K562 (cell line): ENCODE measurements around the gene EGFL6. TPM values are rescaled to one million over a fixed set of nuclear protein-coding genes. Genes with fewer than 3 reads are reported as not detected.

Experiments used
- ARID1B ChIP-seq: fragments of 450-650 bp; IDR thresholded peaks from 2 replicates; pipeline ENCODE4 v1.6.1; 2016; ENCODE audit warnings: antibody characterized with exemption, mild to moderate bottlenecking, inconsistent platforms
- E2F3 ChIP-seq: fragments of 250-450 bp; sonication (Bioruptor Pico); IDR thresholded peaks from 2 replicates; pipeline ENCODE4 v1.4.0; 2020; ENCODE audit warnings: mild to moderate bottlenecking
- E4F1 ChIP-seq: fragments of 250-450 bp; sonication (Bioruptor Pico); IDR thresholded peaks from 2 replicates; pipeline ENCODE4 v1.5.0; 2021; ENCODE audit warnings: mild to moderate bottlenecking, borderline replicate concordance
- EGR1 ChIP-seq: fragments of 450-650 bp; conservative IDR thresholded peaks from 2 replicates; pipeline ENCODE4 v1.6.1; 2017; ENCODE audit warnings: mild to moderate bottlenecking
- ELF2 ChIP-seq: fragments of 250-450 bp; sonication (Bioruptor Pico); IDR thresholded peaks from 2 replicates; pipeline ENCODE4 v1.5.0; 2021; ENCODE audit warnings: mild to moderate bottlenecking
- ELK1 ChIP-seq: sonication (generic); formaldehyde crosslinking; IDR thresholded peaks from 2 replicates; pipeline ENCODE4 v1.8.1; 2022; ENCODE audit warnings: missing genetic modification reagents
- HDAC6 ChIP-seq: IDR thresholded peaks from 2 replicates; pipeline ENCODE4 v1.6.1; 2012; ENCODE audit warnings: low read depth, mild to moderate bottlenecking, control low read depth, inconsistent platforms, low read length, moderate library complexity
- MAX ChIP-seq: sonication (generic); formaldehyde crosslinking; IDR thresholded peaks from 2 replicates; pipeline ENCODE4 v1.9.0; 2022; ENCODE audit warnings: mild to moderate bottlenecking, missing genetic modification reagents
- NFYB ChIP-seq: IDR thresholded peaks from 2 replicates; pipeline ENCODE4 v1.6.1; 2011; ENCODE audit warnings: mild to moderate bottlenecking, moderate library complexity; ENCODE audit not compliant: insufficient read length; ENCODE audit errors: extremely low read depth
- POLR2A ChIP-seq: fragments of 450-650 bp; conservative IDR thresholded peaks from 2 replicates; pipeline ENCODE4 v1.6.1; 2016
- RBM34 ChIP-seq: fragments of 200-400 bp; formaldehyde crosslinking; IDR thresholded peaks from 2 replicates; pipeline ENCODE4 v1.6.1; 2018; ENCODE audit warnings: low read length, borderline replicate concordance; ENCODE audit not compliant: insufficient read depth
- VEZF1 ChIP-seq: fragments of 200-800 bp; sonication (Bioruptor generic); IDR thresholded peaks from 2 replicates; pipeline ENCODE4 v1.6.1; 2017; ENCODE audit warnings: missing genetic modification characterization, missing compliant biosample characterization
- ZBTB5 ChIP-seq: fragments of 450-650 bp; IDR thresholded peaks from 2 replicates; pipeline ENCODE4 v1.6.1; 2017; ENCODE audit warnings: antibody characterized with exemption
- ZNF143 ChIP-seq: sonication (generic); formaldehyde crosslinking; IDR thresholded peaks from 2 replicates; pipeline ENCODE4 v1.9.0; 2022; ENCODE audit warnings: mild to moderate bottlenecking, missing genetic modification reagents
- ZNF398 ChIP-seq: fragments of 250-450 bp; sonication (Bioruptor Pico); IDR thresholded peaks from 2 replicates; pipeline ENCODE4 v1.8.0; 2021; ENCODE audit warnings: moderate library complexity, mild to moderate bottlenecking, inconsistent platforms
- ZNF445 ChIP-seq: fragments of 250-450 bp; sonication (Bioruptor Pico); IDR thresholded peaks from 2 replicates; pipeline ENCODE4 v1.4.0; 2020; ENCODE audit warnings: low read depth, mild to moderate bottlenecking, moderate library complexity
- ZNF561 ChIP-seq: fragments of 450-650 bp; formaldehyde crosslinking; conservative IDR thresholded peaks from 2 replicates; pipeline ENCODE4 v1.4.0; 2020; ENCODE audit warnings: mild to moderate bottlenecking, moderate library complexity
- ZNF589 ChIP-seq: fragments of 200-800 bp; sonication (Bioruptor generic); IDR thresholded peaks from 2 replicates; pipeline ENCODE4 v1.6.1; 2016; ENCODE audit warnings: low read depth, missing genetic modification characterization, missing compliant biosample characterization
- ZNF696 ChIP-seq: fragments of 250-450 bp; sonication (Bioruptor Pico); conservative IDR thresholded peaks from 2 replicates; pipeline ENCODE4 v1.4.0; 2020; ENCODE audit warnings: mild to moderate bottlenecking, moderate library complexity
- ZNF707 ChIP-seq: fragments of 250-450 bp; sonication (Bioruptor Pico); conservative IDR thresholded peaks from 2 replicates; pipeline ENCODE4 v1.8.0; 2022; ENCODE audit warnings: inconsistent platforms, mild to moderate bottlenecking, moderate library complexity
- polyA plus RNA-seq, 8 experiments: library from polyadenylated mRNA; depleted of rRNA in 4 of 8; stranded (reverse) in 5 of 8; unstranded in 3 of 8; fragments of >200 nt; fragmentation: Nextera tagmentation in 2 of 8; fragmentation: Illumina TruSeq in 1 of 8; extraction: Ambion mirVana in 2 of 8; extraction: Trizol in 1 of 8; gene quantifications; 2 replicates each; pipeline versions ENCODE4 v1.2.1 to v1.2.3, GENCODE V29; 2011 to 2014; ENCODE audit warnings: inconsistent platforms in 1 of 8, missing spikeins in 1 of 8
- total RNA-seq, 7 experiments: library from RNA; depleted of rRNA in 6 of 7; stranded (reverse); fragments of >200 nt in 6 of 7; fragmentation: Illumina TruSeq in 2 of 7; extraction: Trizol in 2 of 7; gene quantifications; 2 replicates each; pipeline versions ENCODE4 v1.2.1 to v1.2.3, GENCODE V29; 2011 to 2021; ENCODE audit warnings: low replicate concordance in 1 of 7

EGFL6 gene
- total and polyA plus RNA-seq, 9 of the 15 experiments (the other 6 are each of a cell fraction or from before 2014, with no cell fraction given) = 0.01 TPM; not detected in 8

GRCh38 chrX:13647709-13648212 lies 78.4 kb downstream of the EGFL6 start (continued):
- TF ChIP-seq VEZF1 (CRISPR knock-in tag) (peak; percentile 37; the same call in 1 of the 2 replicates), EGR1 (no peak; the same call in 1 of the 2 replicates), ZNF707 (CRISPR knock-in tag) (no peak), HDAC6 (no peak), ZBTB5 (no peak), ZNF696 (no peak), E2F3 (peak; percentile 48; the same call in 1 of the 2 replicates), ELF2 (CRISPR knock-in tag) (no peak), RBM34 (no peak), ZNF143 (CRISPR knock-in tag) (no peak), MAX (peak; percentile 95), ZNF445 (no peak), ZNF589 (peak; percentile 78; the same call in 1 of the 2 replicates), POLR2A (peak; percentile 69), NFYB (no peak), ELK1 (CRISPR knock-in tag) (no peak), E4F1 (CRISPR knock-in tag) (no peak), ARID1B (peak; percentile 98), ZNF561 (CRISPR knock-in tag) (no peak), ZNF398 (CRISPR knock-in tag) (no peak)
